ENCODE data around the gene CRTC3.
"Not testable (repeated sequence)": the region's sequence is repeated elsewhere in the genome, so short reads cannot be mapped to it uniquely, and the experiment has no call there.

The CRTC3 gene

GRCh38 chr15:90529371-90530249 is at the start of gene CRTC3:
Gene CRTC3, plus strand, starts transcription at chr15:90529923. Its CDS starts 149 bp downstream, at chr15:90530072.
- no peak for DNase-seq

GRCh38 chr15:90481023-90481422 is 48.7 kb upstream of the CRTC3 start:
- no peak for DNase-seq

- no peak for DNase-seq
Measured at GRCh38 chr15:90482124-90483011, 47.4 kb upstream of the CRTC3 start.

GRCh38 chr15:90483012-90483307 is 46.8 kb upstream of the CRTC3 start:
- DNase-seq, result no peak

- no peak for DNase-seq
Measured at GRCh38 chr15:90483637-90484036, 46.1 kb upstream of the CRTC3 start.

- no peak for DNase-seq
Measured at GRCh38 chr15:90487186-90487585, 42.5 kb upstream of the CRTC3 start.

- no peak for DNase-seq
Measured at GRCh38 chr15:90489514-90489913, 40.2 kb upstream of the CRTC3 start.

GRCh38 chr15:90489944-90490343 is 39.8 kb upstream of the CRTC3 start:
- DNase-seq, result no peak

- no peak for DNase-seq
Measured at GRCh38 chr15:90493647-90494046, 36.1 kb upstream of the CRTC3 start.

GRCh38 chr15:90495067-90495466 is 34.7 kb upstream of the CRTC3 start:
- DNase-seq, result no peak

- DNase-seq, result no peak
Measured at GRCh38 chr15:90496791-90497190, 32.9 kb upstream of the CRTC3 start.

- no peak for DNase-seq
Measured at GRCh38 chr15:90497376-90497775, 32.3 kb upstream of the CRTC3 start.

GRCh38 chr15:90497912-90498311 is 31.8 kb upstream of the CRTC3 start:
- DNase-seq, result no peak

GRCh38 chr15:90500171-90500570 is 29.6 kb upstream of the CRTC3 start:
- no peak for DNase-seq

- no peak for DNase-seq
Measured at GRCh38 chr15:90501898-90502297, 27.8 kb upstream of the CRTC3 start.

- not testable (repeated sequence) for DNase-seq
Measured at GRCh38 chr15:90510781-90511180, 18.9 kb upstream of the CRTC3 start.

GRCh38 chr15:90511211-90511618 is 18.5 kb upstream of the CRTC3 start:
- DNase-seq, result not testable (repeated sequence)

- DNase-seq, result no peak
Measured at GRCh38 chr15:90512276-90512675, 17.4 kb upstream of the CRTC3 start.

- no peak for DNase-seq
Measured at GRCh38 chr15:90512981-90513380, 16.7 kb upstream of the CRTC3 start.

- no peak for DNase-seq
Measured at GRCh38 chr15:90513448-90513847, 16.3 kb upstream of the CRTC3 start.

- DNase-seq, result not testable (repeated sequence)
Measured at GRCh38 chr15:90513893-90514292, 15.8 kb upstream of the CRTC3 start.

- DNase-seq, result no peak
Measured at GRCh38 chr15:90519688-90520087, 10.0 kb upstream of the CRTC3 start.

GRCh38 chr15:90520365-90520764 is 9.4 kb upstream of the CRTC3 start:
- DNase-seq, result no peak

GRCh38 chr15:90523373-90523772 is 6.3 kb upstream of the CRTC3 start:
- DNase-seq, result no peak

Data from NCI-H1048 (cell line).